Measurements from ENCODE around the gene CHTOP.

The CHTOP gene

GRCh38 chr1:153612755-153613331 lies 21.0 kb upstream of the CHTOP start, which contains the start of gene S100A16:
TSS of gene S100A16 (minus strand) at chr1:153613137. CDS start at chr1:153608151, 4,986 bp downstream.
- no peak for DNase-seq (ENCODE audit: low read depth in 3 of 3)

- DNase-seq (ENCODE audit: low read depth in 3 of 3), result no peak
These were observed 20.5 kb upstream of the CHTOP start for GRCh38 chr1:153613406-153613805.

GRCh38 chr1:153614189-153614900 lies 19.5 kb upstream of the CHTOP start:
- no peak for DNase-seq (ENCODE audit: low read depth in 3 of 3)

GRCh38 chr1:153614906-153615305 lies 19.0 kb upstream of the CHTOP start:
- no peak for DNase-seq (ENCODE audit: low read depth in 3 of 3)

- DNase-seq (ENCODE audit: low read depth in 3 of 3), result no peak
These were observed 18.5 kb upstream of the CHTOP start for GRCh38 chr1:153615406-153615805.

GRCh38 chr1:153616144-153616916 lies 17.5 kb upstream of the CHTOP start, which contains the start of gene S100A14:
TSS of gene S100A14 (minus strand) at chr1:153616325. CDS start at chr1:153615858, 467 bp downstream.
- no peak for DNase-seq (ENCODE audit: low read depth in 3 of 3)

GRCh38 chr1:153616917-153617311 lies 17.0 kb upstream of the CHTOP start:
- DNase-seq (ENCODE audit: low read depth in 3 of 3), result no peak

- DNase-seq (ENCODE audit: low read depth in 3 of 3), result peak in 2 of 3 donors; percentile 51 to 87
These were observed 16.2 kb upstream of the CHTOP start for GRCh38 chr1:153617663-153618062.

GRCh38 chr1:153619171-153619570 lies 14.7 kb upstream of the CHTOP start:
- DNase-seq (ENCODE audit: low read depth in 3 of 3), result no peak

GRCh38 chr1:153623101-153623500 lies 10.8 kb upstream of the CHTOP start:
- no peak for DNase-seq (ENCODE audit: low read depth in 3 of 3)

GRCh38 chr1:153624965-153625611 lies 8.8 kb upstream of the CHTOP start:
- DNase-seq (ENCODE audit: low read depth in 3 of 3), result no peak

GRCh38 chr1:153626477-153626903 lies 7.4 kb upstream of the CHTOP start:
- no peak for DNase-seq (ENCODE audit: low read depth in 3 of 3)

GRCh38 chr1:153626904-153627714 lies 6.8 kb upstream of the CHTOP start, which contains the start of gene S100A13:
TSS of gene S100A13 (minus strand) at chr1:153627505. CDS start at chr1:153626472, 1,033 bp downstream.
- DNase-seq (ENCODE audit: low read depth in 3 of 3), result no peak

- DNase-seq (ENCODE audit: low read depth in 3 of 3), result no peak
These were observed 5.9 kb upstream of the CHTOP start, which contains the start of gene S100A1 for GRCh38 chr1:153627715-153628626. TSS of gene S100A1 (plus strand) at chr1:153628434. CDS start at chr1:153630522, 2,088 bp downstream.

GRCh38 chr1:153628638-153629342 lies 5.1 kb upstream of the CHTOP start:
- no peak for DNase-seq (ENCODE audit: low read depth in 3 of 3)

- DNase-seq (ENCODE audit: low read depth in 3 of 3), result no peak
These were observed 4.6 kb upstream of the CHTOP start for GRCh38 chr1:153629343-153629665.

GRCh38 chr1:153629971-153630370 lies 3.9 kb upstream of the CHTOP start:
- DNase-seq (ENCODE audit: low read depth in 3 of 3), result no peak

GRCh38 chr1:153630384-153630783 lies 3.5 kb upstream of the CHTOP start:
- no peak for DNase-seq (ENCODE audit: low read depth in 3 of 3)

Measured in stimulated activated CD4-positive, alpha-beta T cell treated with anti-CD3 and anti-CD28 coated beads, TNF-alpha, amount 100 ng/mL, for 48 hours (primary cell).